Fibroblast of peridontal ligament (primary cell): ENCODE measurements around the gene ZNF76.

ENCODE experiments used
- DNase-seq: peaks from one replicate; pipeline ENCODE4 v3.0.0-alpha.2; 2010; ENCODE audit errors: extremely low read depth

ZNF76 gene

GRCh38 chr6:35259194-35259947, at the start of gene ZNF76:
ZNF76 (plus strand) TSS chr6:35259735; CDS start chr6:35281152, 21,417 bp downstream.
- DNase-seq, result peak; percentile 95

- no peak for DNase-seq
Observed at GRCh38 chr6:35213298-35213791, 46.2 kb upstream of the ZNF76 start.

- DNase-seq, result peak; percentile 25
Observed at GRCh38 chr6:35213824-35214756, 45.4 kb upstream of the ZNF76 start, which contains the start of gene SCUBE3. SCUBE3 (plus strand) TSS chr6:35213956; CDS start chr6:35214419, 463 bp downstream.

- DNase-seq, result no peak
Observed at GRCh38 chr6:35214869-35215664, 44.5 kb upstream of the ZNF76 start.

- DNase-seq, result no peak
Observed at GRCh38 chr6:35215665-35216411, 43.7 kb upstream of the ZNF76 start.

- DNase-seq, result no peak
Observed at GRCh38 chr6:35216412-35216732, 43.2 kb upstream of the ZNF76 start.

GRCh38 chr6:35216851-35217811, 42.4 kb upstream of the ZNF76 start:
- no peak for DNase-seq

GRCh38 chr6:35218021-35218420, 41.5 kb upstream of the ZNF76 start:
- DNase-seq, result peak; percentile 34

GRCh38 chr6:35218456-35218855, 41.1 kb upstream of the ZNF76 start:
- no peak for DNase-seq

GRCh38 chr6:35219683-35220326, 39.7 kb upstream of the ZNF76 start:
- no peak for DNase-seq

GRCh38 chr6:35220711-35221110, 38.8 kb upstream of the ZNF76 start:
- no peak for DNase-seq

GRCh38 chr6:35223396-35223795, 36.1 kb upstream of the ZNF76 start:
- no peak for DNase-seq

- no peak for DNase-seq
Observed at GRCh38 chr6:35224720-35225119, 34.8 kb upstream of the ZNF76 start.

- no peak for DNase-seq
Observed at GRCh38 chr6:35228481-35228880, 31.1 kb upstream of the ZNF76 start.

GRCh38 chr6:35229304-35229703, 30.2 kb upstream of the ZNF76 start:
- DNase-seq, result no peak

- DNase-seq, result no peak
Observed at GRCh38 chr6:35230498-35230897, 29.0 kb upstream of the ZNF76 start.

- no peak for DNase-seq
Observed at GRCh38 chr6:35230950-35231349, 28.6 kb upstream of the ZNF76 start.

- no peak for DNase-seq
Observed at GRCh38 chr6:35231563-35231962, 28.0 kb upstream of the ZNF76 start.

GRCh38 chr6:35234901-35235300, 24.6 kb upstream of the ZNF76 start:
- no peak for DNase-seq
